ENCODE measurements around the gene EMX2. TPM values are rescaled to one million over a fixed set of nuclear protein-coding genes. Genes with fewer than 3 reads are reported as not detected.
"Not testable (repeated sequence)": the region's sequence is repeated elsewhere in the genome, so short reads cannot be mapped to it uniquely, and the experiment has no call there.

EMX2 gene
- total RNA-seq, 1 donor, result 1.4 TPM

DNA sequence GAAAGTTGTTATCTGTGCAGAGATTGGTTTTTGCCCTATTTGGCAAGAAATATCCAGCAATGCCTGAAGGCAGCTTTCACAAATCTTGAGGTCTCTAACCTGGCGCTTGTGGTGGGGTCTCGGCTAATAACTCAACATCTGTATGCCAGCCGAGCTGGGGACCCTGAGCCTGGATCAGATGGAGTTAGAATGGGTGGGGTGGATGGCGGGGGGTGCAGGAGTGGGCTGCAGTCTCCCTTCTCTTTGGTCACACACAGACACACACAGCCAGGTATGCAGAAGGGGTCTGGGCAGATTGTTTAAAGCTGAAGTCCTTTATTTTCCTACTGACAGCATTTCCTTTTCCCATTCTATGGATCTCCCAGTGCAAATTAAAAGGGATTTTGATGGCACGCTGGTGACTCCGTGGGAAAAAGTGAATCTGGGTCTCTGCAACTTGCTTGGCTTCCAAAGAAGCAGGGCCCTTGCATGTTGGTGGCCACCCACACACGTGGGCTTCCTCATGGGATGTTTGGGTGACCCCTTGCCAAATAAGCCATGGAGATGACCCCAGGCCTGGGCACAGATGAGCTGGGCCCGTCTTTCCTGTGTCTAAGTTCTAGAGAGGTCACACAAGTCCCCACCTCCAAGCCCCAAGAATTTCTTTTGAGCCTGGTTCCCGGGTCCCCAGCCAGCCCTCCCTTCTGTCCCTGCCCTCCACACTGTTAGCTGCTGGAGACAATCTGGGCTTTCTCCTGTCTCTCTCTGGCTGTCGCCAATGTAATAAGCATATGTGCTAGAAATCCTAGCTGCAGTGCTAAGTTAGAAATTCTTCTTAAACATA is 39.9 kb upstream of the EMX2 start:
- Histone ChIP-seq H3K4me3 (ENCODE audit: insufficient read depth, low read length) (no peak overlapping the region), H2AFZ (ENCODE audit: low read length) (no peak overlapping the region), H4K20me1 (ENCODE audit: insufficient read depth, low read length) (no peaks in the 10 kb centered on the region), H3K4me2 (ENCODE audit: insufficient read depth, low read length) (no peak overlapping the region), H3K4me1 (ENCODE audit: insufficient read depth, low read length) (no peaks in the 10 kb centered on the region), H3K27ac (ENCODE audit: low read depth, low read length) (no peak overlapping the region), H3K79me2 (ENCODE audit: insufficient read depth, low read length) (no peaks in the 10 kb centered on the region), H3K9me3 (ENCODE audit: low read depth, low read length) (no peaks in the 10 kb centered on the region), H3K27me3 (ENCODE audit: insufficient read depth, low read length) (peaks cover 15% of the 10 kb centered on the region), H3K36me3 (ENCODE audit: insufficient read depth, low read length) (no peaks in the 10 kb centered on the region)
- DNase-seq (ENCODE audit: insufficient read length, low spot score, missing footprints), result no peak
- TF ChIP-seq, protein P1, sequence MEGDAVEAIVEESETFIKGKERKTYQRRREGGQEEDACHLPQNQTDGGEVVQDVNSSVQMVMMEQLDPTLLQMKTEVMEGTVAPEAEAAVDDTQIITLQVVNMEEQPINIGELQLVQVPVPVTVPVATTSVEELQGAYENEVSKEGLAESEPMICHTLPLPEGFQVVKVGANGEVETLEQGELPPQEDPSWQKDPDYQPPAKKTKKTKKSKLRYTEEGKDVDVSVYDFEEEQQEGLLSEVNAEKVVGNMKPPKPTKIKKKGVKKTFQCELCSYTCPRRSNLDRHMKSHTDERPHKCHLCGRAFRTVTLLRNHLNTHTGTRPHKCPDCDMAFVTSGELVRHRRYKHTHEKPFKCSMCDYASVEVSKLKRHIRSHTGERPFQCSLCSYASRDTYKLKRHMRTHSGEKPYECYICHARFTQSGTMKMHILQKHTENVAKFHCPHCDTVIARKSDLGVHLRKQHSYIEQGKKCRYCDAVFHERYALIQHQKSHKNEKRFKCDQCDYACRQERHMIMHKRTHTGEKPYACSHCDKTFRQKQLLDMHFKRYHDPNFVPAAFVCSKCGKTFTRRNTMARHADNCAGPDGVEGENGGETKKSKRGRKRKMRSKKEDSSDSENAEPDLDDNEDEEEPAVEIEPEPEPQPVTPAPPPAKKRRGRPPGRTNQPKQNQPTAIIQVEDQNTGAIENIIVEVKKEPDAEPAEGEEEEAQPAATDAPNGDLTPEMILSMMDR (IDR thresholded peaks at IDR 0.05; ENCODE audit: extremely low read depth, low read depth, low read length), result no peak

DNA sequence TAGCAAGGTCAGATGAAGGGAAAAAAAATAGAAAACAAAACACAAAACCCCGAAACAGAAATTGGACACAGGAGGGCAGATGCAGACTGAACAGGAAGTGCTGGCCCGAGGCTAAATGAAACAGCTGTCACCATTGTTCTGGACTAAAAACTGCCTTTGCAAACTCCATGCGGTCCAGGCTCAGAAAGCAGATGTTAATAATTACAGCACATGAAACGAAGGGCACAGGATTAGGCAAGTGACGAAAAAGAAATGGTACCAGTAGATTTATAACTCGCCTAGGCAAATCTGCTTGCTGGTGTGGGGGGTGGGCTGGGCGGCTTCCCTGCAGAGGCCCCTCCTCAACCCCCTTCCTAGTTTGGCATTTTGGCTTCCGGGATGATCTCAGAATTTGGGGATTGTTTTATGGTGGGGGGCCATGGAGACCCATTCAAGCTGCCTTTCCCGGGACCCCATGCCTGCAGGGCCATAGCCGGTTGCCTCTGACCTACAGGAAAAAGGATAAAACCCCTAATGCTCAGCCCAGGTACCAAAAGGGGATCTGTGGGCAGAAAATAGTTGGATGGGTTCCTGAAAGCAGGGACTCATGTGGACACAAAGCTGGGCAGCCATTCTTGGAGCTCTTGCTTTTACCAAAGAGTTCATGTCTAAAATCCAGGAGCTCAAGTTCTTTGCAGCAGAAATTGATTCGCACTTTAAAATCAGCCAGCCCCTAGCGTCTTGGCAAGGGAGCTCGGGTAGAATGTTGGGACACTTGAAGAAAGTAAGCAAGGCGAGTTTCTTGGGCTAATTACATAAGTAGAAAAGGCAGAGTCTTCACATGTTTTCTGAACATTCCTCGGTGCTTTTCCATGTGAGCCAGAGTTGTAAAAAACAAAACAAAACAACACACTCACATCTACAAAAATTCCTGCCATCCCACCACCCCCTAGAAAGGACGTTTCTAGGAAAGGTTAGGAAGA is 39.0 kb upstream of the EMX2 start:
- H3K27ac ChIP-seq (ENCODE audit: low read depth, low read length), result no peak overlapping the region
- no peak overlapping the region for H3K4me2 ChIP-seq (ENCODE audit: insufficient read depth, low read length)
- H3K4me1 ChIP-seq (ENCODE audit: insufficient read depth, low read length), result no peaks in the 10 kb centered on the region
- no peak for DNase-seq (ENCODE audit: insufficient read length, low spot score, missing footprints)
- H4K20me1 ChIP-seq (ENCODE audit: insufficient read depth, low read length), result no peaks in the 10 kb centered on the region
- no peak overlapping the region for H2AFZ ChIP-seq (ENCODE audit: low read length)
- H3K79me2 ChIP-seq (ENCODE audit: insufficient read depth, low read length), result no peaks in the 10 kb centered on the region
- H3K36me3 ChIP-seq (ENCODE audit: insufficient read depth, low read length), result no peaks in the 10 kb centered on the region
- TF ChIP-seq, protein P1 (IDR thresholded peaks at IDR 0.05; ENCODE audit: extremely low read depth, low read depth, low read length), result no peak
- no peaks in the 10 kb centered on the region for H3K9me3 ChIP-seq (ENCODE audit: low read depth, low read length)
- peaks cover 15% of the 10 kb centered on the region for H3K27me3 ChIP-seq (ENCODE audit: insufficient read depth, low read length)
- H3K4me3 ChIP-seq (ENCODE audit: insufficient read depth, low read length), result no peak overlapping the region

DNA sequence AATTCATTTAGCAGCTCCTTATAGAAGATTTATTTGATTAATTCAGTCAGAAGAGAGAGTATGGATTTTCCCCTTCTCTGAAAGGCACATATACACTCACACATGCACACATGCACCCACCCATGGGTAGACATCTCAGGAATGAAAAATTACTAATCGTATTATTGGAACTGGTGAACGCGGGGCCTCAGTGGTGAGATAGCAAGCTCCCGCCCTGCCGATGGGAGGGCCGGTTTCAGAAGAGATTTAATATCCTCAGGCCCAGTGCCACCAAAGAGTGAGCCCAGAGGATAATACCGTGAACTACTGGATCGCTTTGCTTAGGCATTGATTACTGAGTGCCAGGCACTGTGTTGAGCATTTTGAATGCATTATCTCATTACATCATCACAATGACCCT is 38.0 kb upstream of the EMX2 start:
- Histone ChIP-seq H3K27ac (ENCODE audit: low read depth, low read length) (no peak overlapping the region), H3K36me3 (ENCODE audit: insufficient read depth, low read length) (no peaks in the 10 kb centered on the region), H3K4me3 (ENCODE audit: insufficient read depth, low read length) (no peak overlapping the region), H3K4me1 (ENCODE audit: insufficient read depth, low read length) (no peaks in the 10 kb centered on the region), H3K27me3 (ENCODE audit: insufficient read depth, low read length) (peaks cover 15% of the 10 kb centered on the region), H2AFZ (ENCODE audit: low read length) (no peak overlapping the region), H4K20me1 (ENCODE audit: insufficient read depth, low read length) (no peaks in the 10 kb centered on the region), H3K79me2 (ENCODE audit: insufficient read depth, low read length) (no peaks in the 10 kb centered on the region), H3K4me2 (ENCODE audit: insufficient read depth, low read length) (no peak overlapping the region), H3K9me3 (ENCODE audit: low read depth, low read length) (no peaks in the 10 kb centered on the region)
- DNase-seq (ENCODE audit: insufficient read length, low spot score, missing footprints), result no peak
- TF ChIP-seq, protein P1 (IDR thresholded peaks at IDR 0.05; ENCODE audit: extremely low read depth, low read depth, low read length), result no peak

DNA sequence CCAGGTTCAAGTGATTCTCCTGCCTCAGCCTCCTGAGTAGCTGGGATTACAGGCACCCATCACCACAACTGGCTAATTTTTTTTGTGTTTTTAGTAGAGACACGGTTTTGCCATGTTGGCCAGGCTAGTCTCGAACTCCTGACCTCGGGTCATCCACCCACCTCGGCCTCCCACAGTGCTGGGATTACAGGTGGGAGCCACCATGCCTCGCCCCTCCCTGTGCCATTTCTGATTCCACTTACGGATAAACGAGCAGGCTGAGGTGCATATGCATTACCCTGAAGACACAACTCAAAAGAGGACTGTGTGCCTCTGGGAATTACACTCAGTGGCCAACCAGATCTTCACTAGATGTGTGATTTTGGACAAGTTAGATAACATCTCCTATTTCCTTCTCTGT is 35.5 kb upstream of the EMX2 start:
- H3K36me3 ChIP-seq (ENCODE audit: insufficient read depth, low read length); DNase-seq (ENCODE audit: insufficient read length, low spot score, missing footprints); H3K27ac ChIP-seq (ENCODE audit: low read depth, low read length): not testable (repeated sequence)

More for the DNA sequence above, 35.5 kb upstream of the EMX2 start:
- not testable (repeated sequence) for H3K4me1 ChIP-seq (ENCODE audit: insufficient read depth, low read length); H4K20me1 ChIP-seq (ENCODE audit: insufficient read depth, low read length); H3K79me2 ChIP-seq (ENCODE audit: insufficient read depth, low read length); H3K4me3 ChIP-seq (ENCODE audit: insufficient read depth, low read length); H2AFZ ChIP-seq (ENCODE audit: low read length); H3K9me3 ChIP-seq (ENCODE audit: low read depth, low read length); H3K4me2 ChIP-seq (ENCODE audit: insufficient read depth, low read length)
- H3K27me3 ChIP-seq (ENCODE audit: insufficient read depth, low read length), result peaks cover 15% of the 10 kb centered on the region

Data from osteoblast (primary cell).